OCI-LY7 (cell line): ENCODE results near the gene UBE2U. TPM values are rescaled to one million over a fixed set of nuclear protein-coding genes. Genes with fewer than 3 reads are reported as not detected.

Source experiments
- BruUV-seq: library from RNA; stranded (reverse); fragments of 400-500 nt; replicated peaks from 2 replicates; lab custom pipeline; 2021; lab: Mats Ljungman, UMichigan
- CTCF ChIA-PET: fragments of 300-600 bp; sonication (Branson Sonifier 250); formaldehyde crosslinking; loops from one replicate; lab custom pipeline; 2022; ENCODE audit warnings: antibody characterized with exemption; ENCODE audit not compliant: unreplicated experiment; lab: Charles Lee
- POLR2A ChIA-PET: fragments of 300-600 bp; sonication (Branson Sonifier 250); formaldehyde crosslinking; loops from one replicate; lab custom pipeline; 2022; ENCODE audit warnings: antibody characterized with exemption; lab: Charles Lee
- DNase-seq: peaks from one replicate; pipeline ENCODE4 v3.0.0-alpha.2; 2015; ENCODE audit warnings: low spot score
- H2AFZ ChIP-seq: fragments of 200-600 bp; sonication (generic), shearing (Covaris generic); 2 replicates; pipeline ENCODE4 v1.6.1; 2014; ENCODE audit warnings: mild to moderate bottlenecking, antibody characterized with exemption, low read length, moderate library complexity
- H3K27ac ChIP-seq: fragments of 200-600 bp; sonication (generic); 2 replicates; pipeline ENCODE4 v1.5.1; 2014; ENCODE audit warnings: mixed run types, low read depth, mild to moderate bottlenecking, moderate library complexity, low read length, inconsistent platforms; ENCODE audit not compliant: poor library complexity, severe bottlenecking
- H3K36me3 ChIP-seq: fragments of 200-600 bp; sonication (generic); 2 replicates; pipeline ENCODE4 v1.6.1; 2014; ENCODE audit warnings: mild to moderate bottlenecking, antibody characterized with exemption, low read length, moderate library complexity, mixed read lengths; ENCODE audit not compliant: insufficient read depth
- H3K4me1 ChIP-seq: fragments of 200-600 bp; sonication (generic); 2 replicates; pipeline ENCODE4 v1.5.1; 2014; ENCODE audit warnings: mild to moderate bottlenecking, low read length; ENCODE audit not compliant: insufficient read depth, poor library complexity, severe bottlenecking
- H3K4me2 ChIP-seq: fragments of 200-600 bp; sonication (generic); 2 replicates; pipeline ENCODE4 v1.6.1; 2014; ENCODE audit warnings: mild to moderate bottlenecking, low read length
- H3K4me3 ChIP-seq: fragments of 200-600 bp; sonication (generic); 2 replicates; pipeline ENCODE4 v1.5.1; 2014; ENCODE audit warnings: mild to moderate bottlenecking, low read depth, low read length; ENCODE audit not compliant: poor library complexity, severe bottlenecking
- H3K79me2 ChIP-seq: fragments of 200-600 bp; sonication (generic); 2 replicates; pipeline ENCODE4 v1.6.1; 2016; ENCODE audit warnings: low read depth, mild to moderate bottlenecking, low read length, moderate library complexity, mixed read lengths; ENCODE audit not compliant: insufficient read depth
- H3K9me2 ChIP-seq: fragments of 200-600 bp; sonication (generic); 2 replicates; pipeline ENCODE4 v1.6.1; 2016; ENCODE audit warnings: mild to moderate bottlenecking, low read length, mixed read lengths; ENCODE audit not compliant: insufficient read depth
- H3K9me3 ChIP-seq: fragments of 200-600 bp; sonication (generic); 2 replicates; pipeline ENCODE4 v1.6.1; 2014; ENCODE audit warnings: mild to moderate bottlenecking, mixed run types, low read length, mixed read lengths
- H4K20me1 ChIP-seq: fragments of 200-600 bp; sonication (generic); 2 replicates; pipeline ENCODE4 v1.6.1; 2014; ENCODE audit warnings: mild to moderate bottlenecking, antibody characterized with exemption, low read length, moderate library complexity, mixed read lengths; ENCODE audit not compliant: insufficient read depth
- EZH2phosphoT487 ChIP-seq: fragments of 200-600 bp; sonication (generic); IDR thresholded peaks from 2 replicates; pipeline ENCODE4 v1.6.1; 2018; ENCODE audit warnings: low read depth, borderline replicate concordance, mild to moderate bottlenecking, mixed run types, antibody characterized with exemption, low read length, moderate library complexity, mixed read lengths
- intact Hi-C: fragments of 100-400 bp; cut with micrococcal nuclease; formaldehyde crosslinking; loops from one replicate; pipeline ENCODE4 v1.10.0; 2022; ENCODE audit not compliant: unreplicated experiment
- total RNA-seq, 2 experiments: library from RNA; depleted of rRNA in 1 of 2; stranded (reverse); fragments of >200 nt in 1 of 2; shearing (Covaris generic) in 1 of 2; gene quantifications; 2 replicates each; pipeline ENCODE4 v1.2.3, GENCODE V29; 2014 to 2022
- TF ChIP-seq, protein P1 (sequence below): fragments of 200-600 bp; sonication (generic); conservative IDR thresholded peaks from 2 replicates; pipeline ENCODE4 v1.5.1; 2014; ENCODE audit warnings: mild to moderate bottlenecking, antibody characterized with exemption, low read length, moderate library complexity, mixed read lengths

The UBE2U gene
- total RNA-seq, 2 experiments from 2014 or later = not detected

DNA sequence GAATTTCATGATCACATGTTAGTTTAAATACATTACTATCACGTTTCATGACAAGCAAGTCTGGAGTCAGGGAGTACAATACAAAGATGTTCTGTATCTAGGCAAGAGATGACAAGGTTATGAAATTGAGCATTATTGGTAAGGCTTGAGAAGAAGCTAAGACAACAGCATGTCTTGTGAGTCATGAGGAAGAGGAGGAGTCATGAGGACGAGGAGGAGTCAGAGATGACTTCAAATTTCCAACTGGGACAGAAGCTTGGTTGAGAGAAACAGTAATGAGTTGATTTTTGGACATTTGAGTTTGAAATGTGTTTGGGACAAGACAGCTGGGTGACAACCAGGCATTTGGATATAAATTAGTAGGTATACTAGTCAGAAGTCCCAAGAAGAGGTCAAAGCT, 4.3 kb upstream of the UBE2U start:
- CTCF ChIA-PET = no interaction called here
- Histone ChIP-seq H3K79me2 (no peaks in the 10 kb centered on the region), H3K36me3 (no peaks in the 10 kb centered on the region), H3K4me3 (no peak overlapping the region), H3K4me2 (no peak overlapping the region), H3K9me2 (no peaks in the 10 kb centered on the region), H3K9me3 (no peaks in the 10 kb centered on the region), H4K20me1 (no peaks in the 10 kb centered on the region), H3K4me1 (no peaks in the 10 kb centered on the region), H3K27ac (no peak overlapping the region), H2AFZ (no peak overlapping the region)
- TF ChIP-seq, protein P1, sequence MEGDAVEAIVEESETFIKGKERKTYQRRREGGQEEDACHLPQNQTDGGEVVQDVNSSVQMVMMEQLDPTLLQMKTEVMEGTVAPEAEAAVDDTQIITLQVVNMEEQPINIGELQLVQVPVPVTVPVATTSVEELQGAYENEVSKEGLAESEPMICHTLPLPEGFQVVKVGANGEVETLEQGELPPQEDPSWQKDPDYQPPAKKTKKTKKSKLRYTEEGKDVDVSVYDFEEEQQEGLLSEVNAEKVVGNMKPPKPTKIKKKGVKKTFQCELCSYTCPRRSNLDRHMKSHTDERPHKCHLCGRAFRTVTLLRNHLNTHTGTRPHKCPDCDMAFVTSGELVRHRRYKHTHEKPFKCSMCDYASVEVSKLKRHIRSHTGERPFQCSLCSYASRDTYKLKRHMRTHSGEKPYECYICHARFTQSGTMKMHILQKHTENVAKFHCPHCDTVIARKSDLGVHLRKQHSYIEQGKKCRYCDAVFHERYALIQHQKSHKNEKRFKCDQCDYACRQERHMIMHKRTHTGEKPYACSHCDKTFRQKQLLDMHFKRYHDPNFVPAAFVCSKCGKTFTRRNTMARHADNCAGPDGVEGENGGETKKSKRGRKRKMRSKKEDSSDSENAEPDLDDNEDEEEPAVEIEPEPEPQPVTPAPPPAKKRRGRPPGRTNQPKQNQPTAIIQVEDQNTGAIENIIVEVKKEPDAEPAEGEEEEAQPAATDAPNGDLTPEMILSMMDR = no peak
- no peak for TF ChIP-seq EZH2phosphoT487
- no peak for DNase-seq
- BruUV-seq = no TSS peak
- intact Hi-C loops = no loop called here
- POLR2A ChIA-PET = no interaction called here

DNA sequence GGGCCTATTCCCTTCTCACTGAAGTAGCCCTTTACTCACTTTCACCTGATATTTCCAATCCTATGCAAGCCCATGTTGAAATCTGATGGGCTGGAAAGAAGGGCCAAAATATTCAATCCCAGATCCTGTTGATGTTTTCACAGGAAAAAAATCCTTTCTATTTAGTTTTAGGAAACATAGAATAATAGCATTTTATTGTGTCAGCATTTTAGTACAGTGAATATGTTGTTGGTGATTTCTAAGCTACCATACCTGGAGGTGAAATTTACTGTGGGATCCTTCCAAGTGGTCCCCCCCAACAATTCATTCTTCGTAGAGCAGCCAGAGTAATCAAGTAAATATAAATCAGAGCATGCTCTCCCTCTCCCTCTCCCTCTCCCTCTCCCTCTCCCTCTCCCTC, 3.4 kb upstream of the UBE2U start:
- Histone ChIP-seq H3K27ac (no peak overlapping the region), H3K36me3 (no peaks in the 10 kb centered on the region), H3K4me1 (no peaks in the 10 kb centered on the region), H3K79me2 (no peaks in the 10 kb centered on the region), H3K9me3 (no peaks in the 10 kb centered on the region), H3K4me3 (no peak overlapping the region), H3K9me2 (no peaks in the 10 kb centered on the region), H3K4me2 (no peak overlapping the region), H2AFZ (no peak overlapping the region), H4K20me1 (no peaks in the 10 kb centered on the region)
- no peak for DNase-seq
- no TSS peak for BruUV-seq
- POLR2A ChIA-PET = no interaction called here
- TF ChIP-seq EZH2phosphoT487 = no peak
- TF ChIP-seq, protein P1 = no peak
- CTCF ChIA-PET = no interaction called here
- intact Hi-C loops = no loop called here

DNA sequence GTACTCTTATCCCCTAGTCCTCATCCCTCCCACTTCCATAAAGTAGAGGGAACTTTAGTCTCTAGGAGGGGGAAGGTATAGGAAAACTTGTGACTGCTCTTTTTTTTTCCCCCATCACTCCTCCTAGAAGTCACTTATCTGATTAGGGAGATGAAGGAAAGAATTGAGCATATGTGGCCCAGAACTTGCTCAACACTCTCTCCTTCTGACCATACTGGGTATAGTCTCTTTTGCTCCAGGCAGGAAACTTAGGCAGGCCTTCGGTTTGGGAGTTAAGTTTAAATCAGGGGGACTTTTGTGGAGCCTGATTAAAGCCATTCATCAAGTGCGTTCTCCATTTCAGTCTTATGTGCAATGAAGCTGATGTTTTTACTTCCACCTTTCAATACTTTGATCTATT, 5.8 kb downstream of the UBE2U start:
- no TSS peak for BruUV-seq
- no peaks in the 10 kb centered on the region for H3K79me2 ChIP-seq
- ChIA-PET POLR2A (no interaction called here), CTCF (no interaction called here)
- H3K9me3 ChIP-seq = no peaks in the 10 kb centered on the region
- H3K27ac ChIP-seq = no peak overlapping the region
- intact Hi-C loops = no loop called here
- no peak for DNase-seq
- H4K20me1 ChIP-seq = no peaks in the 10 kb centered on the region
- no peaks in the 10 kb centered on the region for H3K4me1 ChIP-seq
- H3K4me2 ChIP-seq = no peak overlapping the region
- no peak overlapping the region for H2AFZ ChIP-seq
- no peaks in the 10 kb centered on the region for H3K36me3 ChIP-seq
- H3K4me3 ChIP-seq = no peak overlapping the region
- H3K9me2 ChIP-seq = no peaks in the 10 kb centered on the region
- no peak for TF ChIP-seq EZH2phosphoT487
- TF ChIP-seq, protein P1 = no peak
